GM11168 (cell line): ENCODE results near the gene SH2D7.

Experiments used
- in situ Hi-C: fragments of 300-500 bp; cut with MboI; formaldehyde crosslinking; loops from one replicate; pipeline ENCODE4 v1.12.0; 2022; ENCODE audit warnings: low sequenced_read_pairs; ENCODE audit not compliant: unreplicated experiment

The SH2D7 gene

DNA sequence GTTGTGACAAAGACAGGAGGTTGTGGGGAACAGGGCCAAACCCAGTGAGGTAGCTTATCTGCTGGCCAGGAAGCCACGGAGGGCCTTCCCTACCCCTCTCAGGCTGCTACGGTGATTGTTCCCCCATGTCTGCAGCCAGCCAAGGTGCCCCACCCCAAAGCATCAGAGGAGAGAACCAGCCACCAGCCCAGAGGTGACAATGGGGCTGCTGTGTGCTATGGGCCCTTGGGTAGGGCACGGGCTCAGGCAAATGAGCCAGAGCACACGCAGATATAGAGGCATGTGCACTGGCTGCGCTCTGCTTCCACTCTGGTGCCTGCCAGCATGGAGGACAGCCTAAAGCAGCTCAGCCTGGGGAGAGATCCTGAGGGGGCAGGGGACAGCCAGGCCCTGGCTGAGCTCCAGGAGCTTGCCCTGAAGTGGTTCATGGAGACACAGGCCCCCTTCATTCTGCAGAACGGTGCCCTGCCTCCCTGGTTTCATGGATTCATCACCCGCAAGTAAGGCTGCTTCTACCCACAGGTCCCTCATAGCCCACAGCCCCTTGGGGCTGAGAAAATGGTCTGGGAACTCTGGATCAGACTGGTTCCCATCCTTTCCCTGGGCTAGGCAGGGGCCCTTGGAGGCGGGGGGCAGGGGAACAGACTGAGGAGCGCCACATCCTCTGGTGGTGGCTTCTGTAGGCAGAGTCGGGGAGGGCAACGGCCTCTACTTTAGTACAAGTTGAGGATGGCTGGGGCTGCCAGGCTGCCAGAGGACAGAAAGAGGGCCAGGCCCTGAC lies at the start of gene SH2D7:
Gene SH2D7 (plus strand): TSS at position 301 of the 781 bp plus-strand sequence. CDS start 24 bp downstream, at position 325.
- in situ Hi-C loops: no loop called here

DNA sequence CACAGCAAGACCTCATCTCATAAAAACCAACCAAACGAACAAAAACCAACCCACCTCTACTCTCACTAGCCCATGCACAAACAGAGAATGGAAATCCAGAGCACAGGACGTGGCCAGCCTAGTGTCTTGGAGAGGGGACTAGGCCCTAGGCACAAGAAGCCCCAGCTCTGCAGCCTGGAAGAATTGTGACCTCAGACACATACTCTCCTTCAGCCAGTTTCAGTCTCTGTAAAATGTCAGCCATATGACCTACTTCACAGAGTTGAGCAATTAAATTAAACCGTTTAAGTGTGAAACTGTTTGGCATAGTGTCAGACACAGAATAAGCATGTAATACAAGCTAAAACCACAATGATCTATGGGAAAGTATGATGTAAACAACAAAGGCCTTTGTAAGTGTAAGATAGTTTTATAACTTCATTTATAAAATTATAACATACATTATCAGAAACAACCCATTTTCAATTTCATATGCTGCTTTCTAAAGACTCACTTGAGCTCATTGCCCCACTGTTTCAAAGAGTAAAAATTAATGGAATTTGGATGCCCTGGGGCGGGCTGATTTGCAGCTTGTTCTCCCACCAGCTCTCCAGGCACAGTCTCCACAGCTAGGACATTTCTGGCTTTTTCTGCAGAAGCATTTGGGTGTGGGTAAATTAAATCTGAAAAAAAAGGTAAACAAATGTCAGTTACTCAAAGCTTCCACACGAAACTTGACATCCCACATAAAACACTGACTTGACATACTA lies 47.8 kb upstream of the SH2D7 start:
- in situ Hi-C loops: no loop called here

DNA sequence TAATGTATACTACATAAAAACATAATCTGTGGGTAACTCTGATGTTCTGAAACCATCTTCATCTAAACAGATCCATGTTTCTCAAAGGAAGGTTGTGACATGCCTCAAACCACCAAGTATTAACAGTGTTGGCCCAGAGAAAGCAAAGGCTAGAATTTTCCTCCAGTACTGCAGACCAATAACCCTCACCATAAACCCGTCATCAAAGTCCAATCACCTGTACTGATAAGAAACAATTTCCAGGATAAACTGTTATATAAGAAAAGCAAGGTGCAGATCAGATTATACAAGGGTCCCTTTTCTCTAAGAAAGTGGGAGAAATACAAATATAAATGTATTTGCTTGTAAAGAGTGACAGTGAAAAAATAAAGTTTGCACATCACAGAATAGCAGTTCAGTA lies 47.2 kb upstream of the SH2D7 start:
- in situ Hi-C loops: no loop called here

DNA sequence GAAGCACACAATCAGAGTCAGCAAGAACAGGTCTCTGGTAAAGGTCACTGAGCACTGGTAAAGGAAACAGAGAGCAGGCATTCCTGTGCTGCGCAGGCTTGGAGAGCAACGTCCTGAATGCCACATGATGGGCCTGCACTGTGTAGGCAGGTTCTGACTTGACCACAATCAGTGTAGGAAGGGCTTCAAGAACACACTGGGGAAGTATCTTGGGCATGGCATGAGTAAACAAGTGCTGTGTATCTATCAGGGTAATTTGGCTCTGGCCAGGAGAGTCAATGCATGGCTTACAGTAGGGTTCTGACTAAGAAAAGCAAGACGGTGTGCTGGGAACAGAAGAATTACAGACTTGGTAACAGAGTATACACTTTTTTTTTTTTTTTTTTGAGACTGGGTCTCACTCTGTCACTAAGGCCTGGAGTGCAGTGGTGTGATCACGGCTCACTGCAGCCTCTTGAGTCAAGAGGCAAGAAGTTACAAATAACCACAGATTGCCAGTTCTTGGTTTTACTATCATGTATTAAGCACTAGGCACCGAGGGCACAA lies 45.5 kb upstream of the SH2D7 start:
- in situ Hi-C loops: no loop called here

DNA sequence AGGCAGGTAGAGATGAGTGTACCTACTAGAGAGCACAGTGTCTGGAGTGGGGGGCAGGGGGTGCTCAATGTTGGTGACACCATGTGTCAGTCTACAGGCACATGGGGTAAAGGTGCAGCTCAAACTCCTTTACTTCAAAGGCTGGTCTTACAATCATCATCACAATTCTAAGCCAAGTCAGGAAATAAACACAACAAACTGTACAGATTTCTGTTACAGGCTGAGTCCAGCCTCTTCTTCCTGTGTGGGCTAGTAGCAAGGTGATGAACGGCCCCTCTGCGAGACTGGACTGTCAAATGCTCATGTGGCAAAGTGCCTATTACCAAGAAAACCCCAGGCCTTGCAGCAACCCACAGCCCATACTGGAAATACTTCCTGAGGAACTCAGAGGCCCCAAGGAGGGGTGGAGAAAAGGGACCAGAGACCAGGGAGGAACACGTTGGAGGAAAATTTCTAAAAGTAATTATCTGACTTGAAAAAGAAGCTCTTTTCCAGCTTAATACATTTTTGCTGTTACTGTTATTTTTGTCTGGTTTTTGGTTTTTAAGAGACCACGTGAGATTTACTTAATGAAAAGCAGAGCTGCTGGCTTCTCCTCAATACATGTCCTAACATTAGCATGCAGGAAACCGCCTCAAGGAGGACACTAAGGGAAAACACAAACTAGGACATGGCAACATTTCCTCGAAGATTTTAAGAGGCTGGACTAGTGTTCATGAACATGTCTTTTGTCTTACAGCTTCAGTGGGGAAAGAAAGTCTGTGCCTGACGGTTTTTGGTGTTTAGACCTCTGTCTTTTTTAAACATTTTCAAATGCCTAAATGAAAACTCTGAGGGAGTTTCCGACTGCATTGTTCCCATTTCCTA lies 44.4 kb upstream of the SH2D7 start:
- in situ Hi-C loops: no loop called here

DNA sequence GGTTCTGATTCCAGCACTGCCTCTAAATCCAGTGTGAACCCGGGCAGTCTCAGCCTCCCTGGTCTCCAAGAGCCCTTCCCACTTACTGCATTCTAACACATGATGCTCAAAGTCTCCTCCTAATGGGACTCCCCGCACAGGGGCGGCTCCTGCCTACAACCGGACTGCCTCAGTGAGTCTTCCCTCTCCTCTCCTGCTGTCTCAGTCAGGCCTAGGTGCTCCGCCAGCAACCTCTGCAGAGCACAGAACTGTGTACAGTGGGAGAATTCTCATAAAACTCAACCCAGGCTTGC lies 43.8 kb upstream of the SH2D7 start:
- in situ Hi-C loops: no loop called here

DNA sequence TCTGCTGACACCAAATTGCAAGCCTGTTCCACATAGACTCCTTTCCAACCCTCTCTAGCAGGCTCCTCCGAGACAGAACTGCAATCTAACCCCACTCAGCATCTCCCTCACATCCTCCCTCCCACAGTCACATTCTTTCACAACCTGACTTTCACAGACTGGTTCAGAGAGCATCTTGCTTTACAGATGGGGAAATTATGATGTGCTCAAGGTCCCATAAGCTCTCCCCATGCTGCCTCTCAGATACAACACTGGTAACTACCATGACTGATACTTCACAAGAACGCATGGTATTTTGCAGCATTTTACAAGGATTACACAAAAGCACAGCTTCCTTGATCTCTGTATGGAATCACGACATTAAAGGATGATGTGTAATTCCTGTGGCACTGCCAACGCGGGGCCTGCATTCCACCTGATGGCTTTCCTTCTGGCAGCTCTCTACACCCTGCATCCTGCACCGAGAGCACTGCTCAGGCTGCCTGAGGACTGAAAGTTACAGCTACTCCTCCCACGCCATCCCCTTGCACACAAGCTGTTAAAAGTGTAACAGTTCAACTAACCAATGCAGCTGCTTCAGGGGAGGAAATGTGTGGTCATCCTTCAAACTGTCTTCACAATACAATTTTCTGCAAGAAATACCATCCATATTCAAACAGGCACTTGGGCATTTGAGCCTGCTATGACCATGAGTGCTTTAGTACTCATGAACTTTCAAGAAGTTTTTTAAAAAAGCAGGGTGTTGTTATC lies 42.5 kb upstream of the SH2D7 start:
- in situ Hi-C loops: no loop called here

DNA sequence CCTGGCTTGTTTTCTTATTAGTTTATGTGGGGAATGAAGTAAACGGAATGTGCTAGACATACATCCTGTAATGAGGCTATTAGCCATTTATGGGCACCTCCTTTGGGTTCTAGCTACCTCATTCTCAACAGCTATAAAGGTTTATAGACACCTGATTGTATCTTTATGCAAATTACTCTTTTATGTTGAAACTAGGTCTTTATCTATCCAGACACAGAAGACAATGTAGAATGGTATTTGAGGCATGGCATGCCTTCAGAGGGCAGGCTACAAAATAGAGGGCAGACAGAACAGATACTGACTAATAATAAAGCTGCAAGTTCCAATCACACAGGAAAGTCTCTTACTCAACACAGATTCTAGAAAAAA lies 41.9 kb upstream of the SH2D7 start:
- in situ Hi-C loops: no loop called here

DNA sequence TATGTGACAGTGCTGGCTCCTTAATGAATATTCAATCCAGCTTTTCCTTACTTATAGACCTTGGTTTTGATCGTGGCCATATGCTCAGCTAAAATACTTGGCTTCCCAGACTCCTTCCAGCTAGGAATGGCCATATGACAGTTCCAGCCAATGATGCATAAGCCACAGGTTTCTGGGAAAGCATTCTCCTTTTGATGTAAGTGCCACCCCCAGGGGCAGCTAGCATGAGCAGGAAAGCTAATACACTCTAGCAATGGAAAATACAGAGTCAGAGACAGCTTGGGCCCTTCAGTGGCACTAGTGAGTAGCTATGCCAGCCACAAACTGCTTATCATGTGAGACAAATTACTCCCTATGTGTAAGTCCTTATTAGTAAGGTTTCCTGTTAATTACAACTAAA lies 41.5 kb upstream of the SH2D7 start:
- in situ Hi-C loops: no loop called here

DNA sequence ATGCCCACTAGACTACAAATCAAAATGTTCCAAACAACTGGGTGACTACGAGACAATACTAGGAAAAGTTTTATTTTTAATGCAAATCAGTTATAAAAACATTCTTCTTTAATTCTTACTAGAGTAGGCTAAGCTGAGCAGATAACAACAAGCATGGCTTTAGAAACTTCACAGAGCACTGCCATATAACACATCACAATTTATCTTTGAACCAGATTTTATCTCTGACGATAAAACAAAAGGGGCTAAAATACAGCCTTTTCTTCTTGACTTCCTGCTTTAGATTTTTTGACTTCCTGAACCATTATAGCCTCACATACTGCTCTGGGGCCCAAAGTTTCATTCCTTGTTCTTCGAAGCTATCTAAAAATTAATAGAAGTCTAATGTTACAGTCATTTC lies 40.8 kb upstream of the SH2D7 start:
- in situ Hi-C loops: no loop called here

DNA sequence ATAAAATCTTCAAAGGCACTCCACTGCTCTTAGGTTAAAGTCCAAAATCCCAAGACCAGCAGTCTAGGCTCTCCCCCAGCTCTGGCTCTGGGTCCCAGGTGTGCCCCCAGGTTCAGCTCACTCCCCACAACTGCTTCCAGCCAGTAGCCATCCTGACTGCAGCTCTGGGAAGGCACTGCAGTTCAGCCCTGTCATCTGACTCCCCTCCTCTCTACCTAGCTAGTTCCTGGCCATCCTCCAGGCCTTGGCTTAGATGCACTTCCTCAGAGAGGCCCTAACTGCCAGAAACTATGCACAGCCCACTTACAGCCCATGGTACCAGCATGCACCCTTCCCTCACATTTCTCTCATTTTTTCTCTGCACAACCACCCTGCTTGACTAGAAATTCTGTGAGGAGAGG lies 40.4 kb upstream of the SH2D7 start:
- in situ Hi-C loops: no loop called here

DNA sequence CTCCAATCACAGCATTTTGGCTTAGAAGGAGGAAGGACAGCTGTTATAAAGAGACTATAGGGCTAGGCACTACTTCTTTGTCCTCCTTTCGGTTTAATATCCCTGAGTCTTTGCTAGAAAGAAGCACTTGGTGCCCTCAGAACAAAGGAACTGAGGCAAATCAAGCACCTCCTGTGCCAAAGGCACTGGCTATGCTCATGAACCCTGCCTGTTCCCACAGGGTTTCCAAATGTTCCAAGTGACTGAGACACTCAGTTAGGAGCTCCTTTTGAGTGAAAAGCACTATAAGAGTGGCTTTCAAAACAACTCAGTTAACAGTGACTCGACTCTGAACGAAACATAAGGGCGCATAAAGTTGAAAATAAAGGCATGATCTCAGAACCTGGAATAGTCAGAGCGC lies 39.8 kb upstream of the SH2D7 start:
- in situ Hi-C loops: no loop called here

DNA sequence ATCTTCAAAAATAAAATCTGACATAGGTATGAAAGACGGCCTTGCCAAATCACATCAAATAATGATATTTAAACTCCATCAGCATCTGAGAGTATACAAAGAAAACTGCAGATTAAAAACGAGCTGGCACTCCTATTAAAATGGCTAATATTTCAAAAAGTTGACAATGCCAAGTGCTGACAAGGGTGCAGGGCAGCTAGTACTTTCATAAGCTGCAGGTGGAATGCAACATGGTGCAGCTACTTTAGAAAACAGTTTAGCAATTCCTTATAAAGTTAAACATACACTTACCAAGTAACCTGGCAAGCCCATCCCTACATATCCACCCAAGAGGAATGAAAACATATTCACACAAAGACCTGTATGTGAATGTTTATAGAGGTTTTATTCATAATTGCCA lies 37.8 kb upstream of the SH2D7 start:
- in situ Hi-C loops: no loop called here

DNA sequence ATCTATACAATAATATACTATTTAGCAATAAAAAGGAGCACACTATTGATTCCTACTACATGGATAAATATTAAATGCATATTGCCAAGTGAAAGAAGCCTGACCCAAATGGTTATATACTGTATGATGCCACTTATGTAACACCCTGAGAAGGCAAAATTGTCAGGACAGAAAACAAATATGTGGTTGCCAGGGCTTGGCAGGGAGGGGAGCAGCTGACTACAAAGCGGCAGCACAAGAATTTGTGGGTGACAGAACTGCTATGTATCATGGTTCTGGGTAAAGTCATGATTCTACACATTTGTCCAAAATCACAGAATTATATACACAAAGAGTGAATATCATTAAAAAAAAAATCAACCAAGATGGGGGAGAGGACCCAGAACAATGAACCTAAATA lies 37.4 kb upstream of the SH2D7 start:
- in situ Hi-C loops: no loop called here

DNA sequence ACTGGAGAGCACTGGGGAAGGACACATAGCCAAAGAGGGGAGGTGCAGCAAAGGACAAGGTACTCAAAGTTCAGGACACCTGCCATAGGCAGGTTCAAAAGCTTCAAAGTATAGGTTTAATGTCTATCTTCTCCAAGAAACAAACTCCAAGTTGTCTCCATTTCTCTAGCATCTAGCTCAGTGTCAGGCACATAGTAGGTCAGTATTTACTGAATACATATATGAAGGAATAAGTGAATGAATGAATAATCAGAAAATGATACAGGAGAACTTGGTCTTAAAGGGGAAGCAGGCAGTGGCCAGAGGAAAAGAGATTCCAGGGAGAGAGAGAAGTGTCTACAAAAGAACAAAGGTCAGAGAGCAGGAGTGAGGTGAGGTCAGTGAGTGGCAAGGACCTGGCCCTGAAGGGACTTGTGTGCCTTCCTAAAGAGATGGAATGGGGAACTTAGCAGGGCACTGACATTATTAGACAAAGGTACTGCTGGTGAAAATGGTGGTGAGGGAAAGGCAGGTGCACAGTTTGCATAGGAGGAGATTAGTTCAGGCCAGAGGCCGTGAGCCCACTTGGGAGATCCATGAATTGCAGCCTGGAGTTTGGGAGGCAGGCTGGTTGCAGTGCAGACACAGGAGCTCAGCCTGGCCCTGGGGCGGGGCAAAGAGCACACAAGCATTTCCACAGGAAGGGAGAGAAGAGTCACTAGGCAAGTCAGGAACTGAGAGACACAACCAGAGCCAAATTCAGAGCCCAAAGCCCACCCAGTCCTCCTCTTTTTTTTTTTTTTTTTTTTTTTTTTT lies 36.2 kb upstream of the SH2D7 start:
- in situ Hi-C loops: no loop called here

DNA sequence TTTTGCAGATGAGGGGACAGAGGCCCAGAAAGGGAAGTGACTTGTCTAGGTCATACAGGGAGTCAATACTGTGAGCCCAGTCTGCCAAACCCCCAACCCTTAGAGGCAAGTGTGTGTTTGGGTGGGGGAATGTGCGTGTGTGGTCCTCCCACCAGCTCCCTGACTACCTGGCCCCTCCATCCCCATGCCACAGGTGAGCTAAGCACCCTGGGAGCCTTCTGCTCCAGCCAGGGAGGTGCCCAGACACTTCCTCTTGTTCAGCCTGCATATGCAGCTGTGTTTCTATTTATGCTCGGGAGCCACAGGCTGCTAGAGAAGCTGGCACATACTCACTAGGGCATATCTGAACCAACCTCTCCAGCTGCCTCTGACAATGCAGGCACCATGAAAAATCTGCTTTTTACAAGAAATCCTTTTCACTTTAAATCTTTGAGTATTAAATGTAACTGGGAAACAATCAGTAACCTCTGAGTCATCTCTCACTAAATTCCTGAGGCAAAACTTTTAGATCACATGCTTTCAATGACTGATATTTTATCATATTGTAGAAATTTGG lies 35.6 kb upstream of the SH2D7 start:
- in situ Hi-C loops: no loop called here

DNA sequence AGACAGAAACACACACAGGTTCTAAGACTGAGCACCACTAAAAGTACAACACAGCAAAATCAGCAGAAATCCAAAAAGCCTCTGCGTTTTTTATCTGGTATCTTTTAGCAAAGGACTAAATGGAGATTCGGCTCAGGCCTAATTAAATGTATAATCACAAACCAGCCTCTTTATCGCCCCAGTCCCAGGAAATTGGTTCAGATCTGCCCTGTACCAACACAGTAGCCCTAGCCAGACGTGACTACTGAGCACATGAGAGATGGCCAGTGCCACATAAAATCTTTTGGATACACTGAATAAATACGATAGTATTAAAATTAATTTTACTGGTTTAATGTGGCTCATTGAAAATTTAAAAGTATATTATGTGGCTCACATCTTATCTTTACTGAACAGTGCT lies 34.6 kb upstream of the SH2D7 start:
- in situ Hi-C loops: no loop called here

DNA sequence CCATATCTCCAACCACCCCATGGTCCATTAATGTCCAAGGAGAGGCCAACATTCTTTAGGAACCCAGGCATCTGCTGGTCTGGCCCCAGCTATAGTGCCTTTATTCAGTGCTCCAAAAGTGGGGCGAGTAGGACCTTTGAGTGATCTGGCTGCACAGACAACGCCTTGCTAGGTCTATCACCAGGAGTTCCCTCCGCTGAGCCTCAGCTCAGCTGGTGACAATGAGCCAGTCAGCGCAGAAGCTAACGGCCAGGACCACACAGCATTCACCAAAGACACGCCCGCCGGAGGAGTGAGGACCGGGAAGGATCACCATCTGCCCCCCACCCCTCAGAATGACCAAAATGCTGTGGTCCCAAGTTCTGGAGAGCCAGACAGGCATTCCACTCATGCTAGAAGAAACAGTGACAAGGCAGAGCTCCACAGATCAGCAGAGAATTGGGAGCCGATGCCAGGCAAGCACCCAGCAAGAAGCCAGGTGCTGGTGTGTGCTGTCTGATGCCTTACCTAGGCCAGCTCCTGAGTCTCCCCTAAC lies 33.9 kb upstream of the SH2D7 start:
- in situ Hi-C loops: no loop called here
